GM13976 (cell line): ENCODE measurements around the gene HOXD4.

Source experiments
- DNase-seq: peaks from one replicate; pipeline ENCODE4 v3.0.0; 2012; ENCODE audit warnings: low spot score
- CTCF ChIP-seq: IDR thresholded peaks from 2 replicates; pipeline ENCODE4 v1.5.1; 2012; ENCODE audit warnings: borderline replicate concordance, mild to moderate bottlenecking; ENCODE audit not compliant: insufficient read depth; ENCODE audit errors: extremely low read depth, missing control alignments, control extremely low read depth
- in situ Hi-C: fragments of 300-500 bp; cut with MboI; formaldehyde crosslinking; loops from one replicate; pipeline ENCODE4 v1.12.0; 2022; ENCODE audit warnings: low sequenced_read_pairs, mixed read lengths, inconsistent platforms; ENCODE audit not compliant: unreplicated experiment

The HOXD4 gene

GRCh38 chr2:176121190-176122051 lies 29.9 kb upstream of the HOXD4 start:
- in situ Hi-C loops: loop anchor here (10.0 kb wide), 1 partner anchor 1033 kb away; no protein-coding TSS in a partner anchor
- TF ChIP-seq CTCF: no peak
- DNase-seq: no peak

GRCh38 chr2:176122052-176122682 lies 29.2 kb upstream of the HOXD4 start:
- in situ Hi-C loops: loop anchor here (10.0 kb wide), 1 partner anchor 1033 kb away; no protein-coding TSS in a partner anchor
- TF ChIP-seq CTCF: no peak
- DNase-seq: no peak

- no peak for TF ChIP-seq CTCF
- no peak for DNase-seq
- in situ Hi-C loops: loop anchor here (10.0 kb wide), 1 partner anchor 1032 kb away; no protein-coding TSS in a partner anchor
Measured at GRCh38 chr2:176122683-176123410, 28.5 kb upstream of the HOXD4 start, which contains the start of gene HOXD9. Gene HOXD9, plus strand, starts transcription at chr2:176122719. Its CDS starts 50 bp downstream, at chr2:176122769.

GRCh38 chr2:176123411-176124109 lies 27.8 kb upstream of the HOXD4 start:
- in situ Hi-C loops: loop anchor here (10.0 kb wide), 1 partner anchor 1031 kb away; no protein-coding TSS in a partner anchor
- no peak for DNase-seq
- no peak for TF ChIP-seq CTCF

- no peak for TF ChIP-seq CTCF
- no peak for DNase-seq
- in situ Hi-C loops: loop anchor here (10.0 kb wide), 1 partner anchor 1030 kb away; no protein-coding TSS in a partner anchor
Measured at GRCh38 chr2:176124110-176124946, 27.0 kb upstream of the HOXD4 start.
